ENCODE results near the gene HYPK. TPM values are rescaled to one million over a fixed set of nuclear protein-coding genes. Genes with fewer than 3 reads are reported as not detected.

HYPK gene
- total RNA-seq, 1 donor from 2014 or later: 18.6 TPM

- Mint-ChIP-seq H3K27ac (no peak within 1 kb of the TSS), H3K4me1 (peaks cover 9% of the 10 kb centered on the region), H3K4me3 (peak within 1 kb of the TSS; percentile 78), H3K27me3 (ENCODE audit: low read depth) (peaks cover 6% of the 10 kb centered on the region), H3K9me3 (no peaks in the 10 kb centered on the region), H3K36me3 (peaks cover 9% of the 10 kb centered on the region)
- TF ChIP-seq CTCF (IDR thresholded peaks at IDR 0.05; ENCODE audit: unreplicated experiment): no peak
- DNase-seq (ENCODE audit: low spot score in 2 of 2, unreplicated experiment in 2 of 2): peak in 1 of 2 experiments; percentile 50
Measured at GRCh38 chr15:43776718-43777266, 23.6 kb upstream of the HYPK start, which contains the start of gene ELL3. ELL3 (minus strand) TSS chr15:43776966; CDS start chr15:43776901, 65 bp downstream.

DNA sequence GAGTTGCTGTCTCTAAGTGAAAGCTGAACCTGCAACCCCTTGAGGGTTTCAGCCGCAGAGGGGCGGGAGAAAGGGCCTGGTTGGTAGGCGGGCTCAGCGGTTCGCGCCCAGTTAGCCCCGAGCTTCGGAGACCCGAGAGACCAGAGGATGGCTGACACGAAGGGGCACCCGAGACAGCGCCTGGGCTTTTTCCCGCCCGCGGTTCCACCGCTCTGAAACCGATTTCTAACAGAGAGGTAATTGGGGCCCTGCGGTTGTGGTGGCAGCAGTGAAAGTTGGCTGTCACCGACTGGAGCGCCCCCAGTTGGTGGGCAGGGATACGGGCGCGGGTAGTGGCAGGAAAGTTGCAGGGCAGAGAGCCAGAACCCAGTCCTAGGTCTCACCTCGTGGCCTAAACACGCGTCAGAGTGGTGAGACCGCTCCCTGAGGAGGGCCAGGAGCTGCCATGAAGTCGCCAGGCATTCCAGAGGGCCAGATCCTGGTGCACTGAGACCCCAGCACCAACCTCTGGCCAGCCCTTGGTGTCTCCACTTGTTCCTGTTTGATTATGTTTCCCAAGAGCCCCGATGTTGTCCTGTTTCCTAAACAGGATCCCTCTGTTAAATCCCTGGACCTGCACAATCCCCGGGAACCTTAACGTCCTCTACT is 23.0 kb upstream of the HYPK start:
- Mint-ChIP-seq H3K4me1 (peaks cover 9% of the 10 kb centered on the region), H3K27me3 (ENCODE audit: low read depth) (peaks cover 6% of the 10 kb centered on the region), H3K4me3 (peak overlapping the region; percentile 78), H3K27ac (no peak overlapping the region), H3K9me3 (no peaks in the 10 kb centered on the region), H3K36me3 (peaks cover 4% of the 10 kb centered on the region)
- DNase-seq (ENCODE audit: low spot score in 2 of 2, unreplicated experiment in 2 of 2): peak in 1 of 2 experiments; percentile 57
- TF ChIP-seq CTCF (IDR thresholded peaks at IDR 0.05; ENCODE audit: unreplicated experiment): peak; percentile 42

- no peak overlapping the region for H3K27ac Mint-ChIP-seq
- peaks cover 6% of the 10 kb centered on the region for H3K27me3 Mint-ChIP-seq (ENCODE audit: low read depth)
- DNase-seq (ENCODE audit: low spot score in 2 of 2, unreplicated experiment in 2 of 2): no peak
- no peak for TF ChIP-seq CTCF (IDR thresholded peaks at IDR 0.05; ENCODE audit: unreplicated experiment)
- no peak overlapping the region for H3K4me3 Mint-ChIP-seq
- H3K9me3 Mint-ChIP-seq: no peaks in the 10 kb centered on the region
- peaks cover 9% of the 10 kb centered on the region for H3K4me1 Mint-ChIP-seq
- H3K36me3 Mint-ChIP-seq: no peaks in the 10 kb centered on the region
Measured at GRCh38 chr15:43779016-43779415, 21.4 kb upstream of the HYPK start.

- Mint-ChIP-seq H3K4me1 (peaks cover 19% of the 10 kb centered on the region), H3K36me3 (peaks cover 5% of the 10 kb centered on the region), H3K27ac (no peak overlapping the region), H3K4me3 (no peak overlapping the region), H3K9me3 (no peaks in the 10 kb centered on the region), H3K27me3 (ENCODE audit: low read depth) (no peaks in the 10 kb centered on the region)
- DNase-seq (ENCODE audit: low spot score in 2 of 2, unreplicated experiment in 2 of 2): no peak
- TF ChIP-seq CTCF (IDR thresholded peaks at IDR 0.05; ENCODE audit: unreplicated experiment): no peak
Measured at GRCh38 chr15:43789409-43789808, 11.0 kb upstream of the HYPK start.

DNA sequence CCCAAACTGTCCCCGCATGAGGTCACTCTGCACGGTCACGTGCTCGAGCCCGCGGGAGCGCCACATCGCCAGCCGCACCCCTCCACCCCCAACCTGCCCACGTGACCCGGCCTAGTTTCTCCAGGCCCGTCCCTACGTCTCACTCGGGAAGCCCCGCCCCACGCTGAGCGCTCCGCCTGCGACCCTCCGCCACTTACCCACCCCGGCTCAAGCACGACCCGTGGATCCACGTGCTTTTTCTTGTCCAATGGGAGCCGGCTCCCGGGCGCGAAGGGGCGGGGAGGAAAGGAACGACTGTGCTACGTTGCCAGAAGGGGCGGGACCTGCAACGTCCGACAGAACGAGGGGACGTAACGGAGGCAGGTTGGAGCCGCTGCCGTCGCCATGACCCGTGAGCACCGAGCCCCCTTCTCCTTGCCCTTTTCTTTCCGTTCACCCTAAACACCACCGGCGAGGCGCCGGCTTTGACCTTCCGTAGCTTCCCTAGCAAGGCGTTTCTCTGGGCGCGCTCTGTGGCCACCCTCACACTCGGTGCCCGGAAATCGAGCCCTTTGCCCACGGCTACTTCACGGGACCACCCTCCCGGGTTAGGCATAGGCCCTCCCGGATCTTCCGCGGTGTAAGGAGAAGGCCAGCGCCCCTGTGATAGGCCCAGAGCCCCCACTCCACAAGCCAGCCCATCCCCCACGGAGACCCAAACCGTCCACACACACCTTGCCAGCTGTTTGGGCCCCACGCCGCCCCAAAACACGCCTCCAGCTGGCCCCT is 8.2 kb upstream of the HYPK start, which contains the start of gene SERF2:
Gene SERF2, plus strand, starts transcription at position 328 of the 768 bp plus-strand sequence. Its CDS starts 57 bp downstream, at position 385.
- Mint-ChIP-seq H3K27me3 (ENCODE audit: low read depth) (no peaks in the 10 kb centered on the region), H3K4me3 (peak within 1 kb of the TSS; percentile 99), H3K27ac (peak within 1 kb of the TSS; percentile 99), H3K4me1 (peaks cover 23% of the 10 kb centered on the region), H3K9me3 (no peaks in the 10 kb centered on the region), H3K36me3 (peaks cover 20% of the 10 kb centered on the region)
- no peak for TF ChIP-seq CTCF (IDR thresholded peaks at IDR 0.05; ENCODE audit: unreplicated experiment)
- DNase-seq (ENCODE audit: low spot score in 2 of 2, unreplicated experiment in 2 of 2): peak; percentile 99
